Measurements from ENCODE around the gene ABCA12. TPM values are rescaled to one million over a fixed set of nuclear protein-coding genes. Genes with fewer than 3 reads are reported as not detected.

ABCA12 gene
- total and polyA plus RNA-seq, 2 of the 13 experiments (the other 11 are each of a cell fraction or from before 2014, with no cell fraction given), result 0.02 to 0.07 TPM

DNA sequence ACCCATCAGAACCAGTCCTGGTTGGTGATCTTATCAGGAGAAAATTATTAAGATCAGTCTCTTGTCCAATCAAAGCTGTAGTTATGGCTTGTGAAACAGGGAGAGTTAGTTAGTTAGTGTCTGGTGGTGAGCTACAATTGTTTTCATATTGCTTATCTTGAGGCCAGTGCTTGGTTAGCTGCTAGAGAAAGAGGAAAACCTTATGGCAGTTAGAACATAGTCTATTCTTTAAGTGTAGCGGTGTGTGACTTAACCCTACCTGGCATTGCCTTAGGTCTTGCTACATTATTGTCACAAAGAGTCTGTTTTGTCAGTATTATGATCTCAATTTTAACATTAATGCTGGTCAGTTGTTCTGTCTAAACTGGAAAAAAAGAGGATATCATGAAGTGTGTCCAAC lies 11.5 kb upstream of the ABCA12 start:
- H3K79me2 ChIP-seq (ENCODE audit: insufficient read depth, low read length), result no peaks in the 10 kb centered on the region
- FAIRE-seq (no peak), ATAC-seq (no peak), DNase-seq (ENCODE audit: low spot score) (no peak)
- no peaks in the 10 kb centered on the region for H3K36me3 ChIP-seq (replicated peaks in 1 of 2; ENCODE audit: control insufficient read depth in 1 of 2, insufficient read depth in 2 of 2, low read length in 2 of 2)
- no peaks in the 10 kb centered on the region for H3K4me1 ChIP-seq (ENCODE audit: insufficient read depth, low read length)
- no peaks in the 10 kb centered on the region; a peak in 1 of 5 replicates for H3K27me3 ChIP-seq (ENCODE audit: control insufficient read depth in 1 of 2, insufficient read depth in 2 of 2, low read length in 2 of 2)
- no peak overlapping the region for H3K4me2 ChIP-seq (ENCODE audit: low read depth, low read length)
- no peaks in the 10 kb centered on the region for H4K20me1 ChIP-seq (ENCODE audit: insufficient read depth, low read length)
- H3K9me3 ChIP-seq (ENCODE audit: low read length), result no peaks in the 10 kb centered on the region
- ChIA-PET POLR2A (no interaction called here), CTCF (ENCODE audit: low intra/inter-chr PET ratio, low total read pairs) (no interaction called here)
- intact Hi-C loops (cut with micrococcal nuclease; ENCODE audit: unreplicated experiment) (no loop called here), in situ Hi-C loops (cut with HindIII; ENCODE audit: extremely low pct_ligation_motif_present, low pct_unique_long_range_greater_than_20kb) (no loop called here)
- no peak overlapping the region for H2AFZ ChIP-seq (ENCODE audit: low read length)
- H3K4me3 ChIP-seq (replicated peaks in 1 of 3; ENCODE audit: insufficient read depth in 1 of 3, low read depth in 2 of 3, low read length in 3 of 3), result no peak overlapping the region
- BruUV-seq (replicated peaks), result no TSS peak
- no peak overlapping the region for H3K9ac ChIP-seq (ENCODE audit: insufficient read depth, low read depth, low read length)
- no peak overlapping the region for H3K27ac ChIP-seq (ENCODE audit: extremely low read length, insufficient read depth, low read length)
- WGBS (ENCODE audit: low lambda C conversion rate), result 4% methylated on average over 1 of the region's 1 CpG
- no peak for TF ChIP-seq ZNF274 (CRISPR knock-in tag; IDR thresholded peaks at IDR 0.05)
- no peak for TF ChIP-seq DR1 (CRISPR knock-in tag; IDR thresholded peaks at IDR 0.05)
- no peak for TF ChIP-seq TBL1XR1 (IDR thresholded peaks at IDR 0.05; ENCODE audit: borderline replicate concordance, low read length, partially characterized antibody)
- no peak for TF ChIP-seq ASH2L (IDR thresholded peaks at IDR 0.05; ENCODE audit: insufficient read length, low read depth, low read length)
- no peak for TF ChIP-seq CBFB (CRISPR knock-in tag; IDR thresholded peaks at IDR 0.05)
- TF ChIP-seq, protein P1, sequence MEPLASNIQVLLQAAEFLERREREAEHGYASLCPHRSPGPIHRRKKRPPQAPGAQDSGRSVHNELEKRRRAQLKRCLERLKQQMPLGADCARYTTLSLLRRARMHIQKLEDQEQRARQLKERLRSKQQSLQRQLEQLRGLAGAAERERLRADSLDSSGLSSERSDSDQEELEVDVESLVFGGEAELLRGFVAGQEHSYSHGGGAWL (CRISPR knock-in tag; IDR thresholded peaks at IDR 0.05), result no peak
- TF ChIP-seq, protein P2, sequence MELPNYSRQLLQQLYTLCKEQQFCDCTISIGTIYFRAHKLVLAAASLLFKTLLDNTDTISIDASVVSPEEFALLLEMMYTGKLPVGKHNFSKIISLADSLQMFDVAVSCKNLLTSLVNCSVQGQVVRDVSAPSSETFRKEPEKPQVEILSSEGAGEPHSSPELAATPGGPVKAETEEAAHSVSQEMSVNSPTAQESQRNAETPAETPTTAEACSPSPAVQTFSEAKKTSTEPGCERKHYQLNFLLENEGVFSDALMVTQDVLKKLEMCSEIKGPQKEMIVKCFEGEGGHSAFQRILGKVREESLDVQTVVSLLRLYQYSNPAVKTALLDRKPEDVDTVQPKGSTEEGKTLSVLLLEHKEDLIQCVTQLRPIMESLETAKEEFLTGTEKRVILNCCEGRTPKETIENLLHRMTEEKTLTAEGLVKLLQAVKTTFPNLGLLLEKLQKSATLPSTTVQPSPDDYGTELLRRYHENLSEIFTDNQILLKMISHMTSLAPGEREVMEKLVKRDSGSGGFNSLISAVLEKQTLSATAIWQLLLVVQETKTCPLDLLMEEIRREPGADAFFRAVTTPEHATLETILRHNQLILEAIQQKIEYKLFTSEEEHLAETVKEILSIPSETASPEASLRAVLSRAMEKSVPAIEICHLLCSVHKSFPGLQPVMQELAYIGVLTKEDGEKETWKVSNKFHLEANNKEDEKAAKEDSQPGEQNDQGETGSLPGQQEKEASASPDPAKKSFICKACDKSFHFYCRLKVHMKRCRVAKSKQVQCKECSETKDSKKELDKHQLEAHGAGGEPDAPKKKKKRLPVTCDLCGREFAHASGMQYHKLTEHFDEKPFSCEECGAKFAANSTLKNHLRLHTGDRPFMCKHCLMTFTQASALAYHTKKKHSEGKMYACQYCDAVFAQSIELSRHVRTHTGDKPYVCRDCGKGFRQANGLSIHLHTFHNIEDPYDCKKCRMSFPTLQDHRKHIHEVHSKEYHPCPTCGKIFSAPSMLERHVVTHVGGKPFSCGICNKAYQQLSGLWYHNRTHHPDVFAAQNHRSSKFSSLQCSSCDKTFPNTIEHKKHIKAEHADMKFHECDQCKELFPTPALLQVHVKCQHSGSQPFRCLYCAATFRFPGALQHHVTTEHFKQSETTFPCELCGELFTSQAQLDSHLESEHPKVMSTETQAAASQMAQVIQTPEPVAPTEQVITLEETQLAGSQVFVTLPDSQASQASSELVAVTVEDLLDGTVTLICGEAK (IDR thresholded peaks at IDR 0.05), result no peak
- TF ChIP-seq, protein P2 (CRISPR knock-in tag; IDR thresholded peaks at IDR 0.05), result no peak
- TF ChIP-seq, protein P3, sequence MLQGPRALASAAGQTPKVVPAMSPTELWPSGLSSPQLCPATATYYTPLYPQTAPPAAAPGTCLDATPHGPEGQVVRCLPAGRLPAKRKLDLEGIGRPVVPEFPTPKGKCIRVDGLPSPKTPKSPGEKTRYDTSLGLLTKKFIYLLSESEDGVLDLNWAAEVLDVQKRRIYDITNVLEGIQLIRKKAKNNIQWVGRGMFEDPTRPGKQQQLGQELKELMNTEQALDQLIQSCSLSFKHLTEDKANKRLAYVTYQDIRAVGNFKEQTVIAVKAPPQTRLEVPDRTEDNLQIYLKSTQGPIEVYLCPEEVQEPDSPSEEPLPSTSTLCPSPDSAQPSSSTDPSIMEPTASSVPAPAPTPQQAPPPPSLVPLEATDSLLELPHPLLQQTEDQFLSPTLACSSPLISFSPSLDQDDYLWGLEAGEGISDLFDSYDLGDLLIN (CRISPR knock-in tag; IDR thresholded peaks at IDR 0.05; ENCODE audit: borderline replicate concordance), result no peak
- no peak for TF ChIP-seq MIXL1 (CRISPR knock-in tag; IDR thresholded peaks at IDR 0.05)
- TF ChIP-seq ZNF558 (CRISPR knock-in tag; IDR thresholded peaks at IDR 0.05; ENCODE audit: borderline replicate concordance), result no peak
- no peak for TF ChIP-seq TBP (CRISPR knock-in tag; IDR thresholded peaks at IDR 0.05)
- TF ChIP-seq EZH2 (conservative IDR thresholded peaks at IDR 0.05; ENCODE audit: low read depth, low read length), result no peak
- no peak for TF ChIP-seq HNRNPH1 (optimal IDR thresholded peaks at IDR 0.05; ENCODE audit: low read depth, low read length)
- TF ChIP-seq TCF7L2 (IDR thresholded peaks at IDR 0.05; ENCODE audit: low read depth, low read length), result no peak
- TF ChIP-seq, protein P4, sequence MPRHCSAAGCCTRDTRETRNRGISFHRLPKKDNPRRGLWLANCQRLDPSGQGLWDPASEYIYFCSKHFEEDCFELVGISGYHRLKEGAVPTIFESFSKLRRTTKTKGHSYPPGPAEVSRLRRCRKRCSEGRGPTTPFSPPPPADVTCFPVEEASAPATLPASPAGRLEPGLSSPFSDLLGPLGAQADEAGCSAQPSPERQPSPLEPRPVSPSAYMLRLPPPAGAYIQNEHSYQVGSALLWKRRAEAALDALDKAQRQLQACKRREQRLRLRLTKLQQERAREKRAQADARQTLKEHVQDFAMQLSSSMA (CRISPR knock-in tag; IDR thresholded peaks at IDR 0.05), result no peak

All from HepG2 (cell line).